Measurements from ENCODE around the gene CYP19A1. TPM values are rescaled to one million over a fixed set of nuclear protein-coding genes. Genes with fewer than 3 reads are reported as not detected.

Gene CYP19A1
- total RNA-seq, 1 donor from 2014 or later: 0.49 TPM

DNA sequence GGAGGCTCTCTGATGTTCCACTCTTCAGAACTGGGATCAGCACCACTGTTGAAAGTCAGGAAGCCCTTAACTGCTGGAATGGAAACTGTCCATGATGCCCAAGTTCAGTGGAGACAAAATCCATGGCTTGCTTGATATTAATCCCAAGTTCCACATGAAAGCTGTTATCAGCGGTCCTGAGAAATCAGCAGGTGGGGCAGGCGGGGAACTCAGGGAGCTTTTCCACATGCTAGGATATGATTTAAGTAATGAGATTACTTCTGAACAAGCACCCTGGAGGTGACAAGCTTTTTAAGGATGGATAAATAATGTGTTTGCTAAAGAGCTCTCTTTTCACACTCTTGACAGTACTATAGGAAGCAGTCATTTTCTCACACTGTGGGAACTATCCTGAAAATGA, 82.9 kb downstream of the CYP19A1 start:
- no peak for DNase-seq

DNA sequence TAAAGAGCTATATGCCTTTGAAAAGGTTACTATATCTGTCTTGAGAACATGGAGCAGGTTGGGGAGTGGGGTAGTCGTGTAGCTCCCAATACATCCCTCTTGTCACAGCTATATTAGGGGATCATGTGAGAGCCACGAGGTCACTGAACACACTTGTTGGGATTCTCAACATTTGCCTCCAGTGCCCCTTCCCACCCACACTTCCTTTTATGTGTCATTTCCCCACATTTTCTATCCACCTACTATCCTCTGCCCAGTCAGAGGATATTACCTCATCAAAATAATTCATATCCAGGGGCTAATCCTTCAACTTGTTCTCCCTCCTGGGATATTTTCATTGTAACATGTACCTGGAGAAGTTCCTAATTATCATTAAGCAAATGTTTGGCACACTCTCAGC, 85.0 kb downstream of the CYP19A1 start:
- DNase-seq: no peak

DNA sequence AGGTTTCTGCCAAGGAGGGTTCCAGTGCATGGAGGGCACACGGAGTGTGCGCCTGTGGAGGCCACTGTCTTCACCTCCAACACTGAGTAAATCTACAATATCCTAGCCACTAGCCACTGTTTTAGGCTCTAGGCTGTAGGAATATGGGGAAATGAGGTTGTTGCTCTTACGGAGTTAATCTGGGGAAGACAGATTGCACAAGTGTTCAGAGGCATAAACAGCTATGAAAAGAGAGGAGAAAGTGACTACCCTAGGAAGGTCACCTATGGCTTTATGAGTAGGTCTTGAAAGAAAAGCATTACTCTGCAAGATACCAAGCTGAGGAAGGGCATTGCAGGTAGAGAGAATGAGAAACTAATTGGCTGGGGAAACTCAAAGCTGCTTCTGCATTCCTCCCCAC, 85.7 kb downstream of the CYP19A1 start:
- no peak for DNase-seq

DNA sequence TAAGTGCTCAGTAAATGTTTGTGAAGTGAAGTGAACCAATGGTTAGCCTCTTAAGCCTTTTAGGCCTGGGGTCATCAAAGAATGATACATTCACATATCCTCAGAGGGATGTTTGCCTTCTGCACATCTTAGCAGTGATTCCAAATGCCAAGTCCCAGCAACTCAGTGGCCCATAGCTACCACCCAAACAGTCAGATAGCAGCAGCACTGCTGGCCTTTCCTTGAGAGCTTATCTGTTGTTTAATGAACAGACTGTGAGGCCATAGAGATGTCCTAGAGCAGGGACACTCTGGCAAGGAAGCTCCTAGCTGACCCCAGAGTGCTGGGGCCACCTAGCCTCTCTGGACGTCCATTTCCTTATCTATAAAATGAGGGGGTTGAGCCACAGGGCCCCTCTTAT, 86.8 kb downstream of the CYP19A1 start:
- no peak for DNase-seq

DNA sequence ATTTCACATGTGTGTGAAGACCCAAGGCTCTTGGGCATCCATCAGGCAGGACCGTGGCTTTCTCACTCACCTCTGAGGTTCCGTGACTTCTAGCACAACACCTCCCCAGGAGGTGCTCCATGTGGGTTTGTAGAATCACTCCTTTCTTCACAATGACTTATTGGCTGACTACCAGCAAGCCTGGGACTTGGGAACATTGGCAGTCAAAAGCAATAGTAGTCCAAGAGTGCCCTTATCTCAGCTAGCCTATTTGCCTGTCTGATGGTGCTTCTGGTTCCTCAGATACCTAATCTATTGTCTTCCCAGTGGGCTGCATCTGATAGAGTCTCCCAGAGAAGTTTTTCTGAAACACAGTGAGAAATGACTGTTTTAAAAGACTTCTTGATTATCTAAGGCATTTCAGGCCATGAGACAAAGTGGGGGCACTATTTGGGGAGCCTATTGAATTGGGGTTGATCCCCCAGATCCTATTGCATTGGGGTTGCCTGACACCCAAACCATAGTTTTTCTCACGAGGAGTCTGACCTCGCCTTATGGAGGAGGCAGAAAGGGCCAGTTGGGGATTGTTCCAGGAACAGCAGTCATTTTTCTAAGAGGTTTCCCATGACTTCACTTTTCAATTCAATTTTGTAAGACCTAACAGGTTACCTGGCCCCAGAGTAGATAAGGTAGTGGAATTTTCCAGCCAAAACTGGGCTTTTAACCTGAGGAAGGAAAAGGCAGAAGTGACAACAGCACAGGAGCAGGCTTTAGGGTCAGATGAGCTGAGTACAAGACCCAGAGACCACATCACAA, 88.0 kb downstream of the CYP19A1 start:
- DNase-seq: no peak

DNA sequence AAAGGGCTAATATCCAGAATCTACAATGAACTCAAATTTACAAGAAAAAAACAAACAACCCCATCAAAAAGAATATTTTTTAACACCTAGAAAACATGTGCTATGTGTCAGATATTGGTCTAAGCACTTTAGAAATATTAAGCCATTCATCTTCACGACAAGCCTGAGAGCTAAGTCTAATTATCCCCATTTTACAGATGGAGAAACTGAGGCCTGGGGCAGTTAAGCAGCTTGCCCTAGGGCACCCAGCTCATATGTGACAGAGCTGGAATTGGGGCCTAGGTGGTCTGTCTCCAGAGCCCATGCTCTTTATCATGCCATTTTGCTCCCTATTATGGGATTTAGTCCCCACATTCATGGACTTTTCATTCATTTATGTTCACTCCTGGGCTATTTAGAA, 92.8 kb downstream of the CYP19A1 start:
- DNase-seq: no peak

DNA sequence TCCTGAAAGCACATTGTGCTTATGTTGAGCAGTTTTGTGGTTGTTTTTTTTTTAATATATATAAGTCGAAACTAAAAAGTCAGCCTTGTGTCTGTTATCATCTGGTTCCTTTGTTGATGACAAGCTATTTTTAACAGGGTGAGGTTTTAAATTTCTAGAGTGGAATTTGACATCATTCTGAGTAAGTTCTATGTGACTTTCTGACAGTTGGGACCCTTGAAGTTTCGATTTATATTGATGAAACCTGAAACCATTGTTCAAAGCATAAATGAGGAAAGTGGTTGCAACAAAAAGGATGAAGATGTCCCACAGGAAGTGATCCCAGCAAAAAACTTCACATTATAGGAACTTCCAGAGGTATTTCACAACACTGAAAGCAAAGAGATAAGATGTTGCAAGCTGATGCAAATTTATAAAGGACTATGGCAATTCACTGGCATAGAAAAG, 94.0 kb downstream of the CYP19A1 start:
- no peak for DNase-seq

DNA sequence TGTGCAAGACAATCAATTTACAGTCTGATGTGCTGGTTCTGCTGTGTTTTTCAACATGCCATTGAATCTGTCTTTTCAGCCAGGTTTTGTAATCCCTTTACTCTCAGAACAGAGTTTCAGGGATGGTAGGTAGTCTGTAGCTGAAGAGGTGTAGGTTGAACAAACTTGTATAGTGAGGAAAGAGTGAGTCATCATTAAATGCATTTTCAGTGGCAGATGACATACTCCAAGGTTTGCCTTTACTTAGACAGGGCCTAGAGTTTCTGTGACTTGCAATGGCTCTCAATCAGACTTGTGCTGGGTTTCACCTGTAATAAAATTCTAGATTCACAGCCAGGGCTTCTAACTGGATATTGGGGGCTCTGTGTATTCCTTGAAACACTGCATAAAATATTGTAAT, 94.6 kb downstream of the CYP19A1 start:
- DNase-seq: no peak

DNA sequence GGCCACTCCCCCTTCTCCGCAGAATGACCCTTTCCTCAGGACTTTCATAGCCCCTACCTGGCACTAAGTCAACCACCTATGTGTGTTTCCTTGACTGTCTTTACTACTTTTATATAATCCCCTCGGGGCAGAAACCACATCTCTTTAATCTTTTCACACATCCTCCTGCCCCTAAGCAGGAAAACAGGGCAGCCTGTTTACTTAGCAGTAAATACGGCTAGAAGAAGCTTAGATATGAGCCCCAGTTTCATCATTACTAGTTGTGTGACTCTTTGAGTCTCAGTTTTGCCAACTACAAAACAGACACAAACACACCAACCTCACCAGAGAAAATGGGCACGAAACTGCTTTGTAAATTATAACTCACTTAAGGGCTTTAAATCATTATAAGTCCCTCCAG, 98.3 kb downstream of the CYP19A1 start:
- no peak for DNase-seq

DNA sequence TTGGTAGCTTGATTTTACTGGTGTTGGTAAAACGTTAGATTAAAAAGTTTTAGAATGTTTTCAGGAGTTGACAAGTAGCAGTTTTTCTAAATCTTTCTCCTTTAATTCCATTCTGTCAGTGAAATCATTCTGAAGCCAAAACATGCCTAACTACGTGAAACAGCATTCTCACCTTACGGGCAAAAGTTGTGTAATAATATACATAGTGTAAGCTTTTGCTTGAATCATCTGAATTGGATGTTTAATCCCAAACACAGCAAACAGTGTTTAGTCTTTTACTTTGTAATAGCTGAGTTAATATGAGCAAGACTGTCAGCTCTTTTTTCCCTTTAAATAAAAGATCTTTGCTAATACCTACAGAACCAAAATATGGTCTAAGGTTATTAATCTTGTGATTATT, 100.6 kb downstream of the CYP19A1 start:
- no peak for DNase-seq

DNA sequence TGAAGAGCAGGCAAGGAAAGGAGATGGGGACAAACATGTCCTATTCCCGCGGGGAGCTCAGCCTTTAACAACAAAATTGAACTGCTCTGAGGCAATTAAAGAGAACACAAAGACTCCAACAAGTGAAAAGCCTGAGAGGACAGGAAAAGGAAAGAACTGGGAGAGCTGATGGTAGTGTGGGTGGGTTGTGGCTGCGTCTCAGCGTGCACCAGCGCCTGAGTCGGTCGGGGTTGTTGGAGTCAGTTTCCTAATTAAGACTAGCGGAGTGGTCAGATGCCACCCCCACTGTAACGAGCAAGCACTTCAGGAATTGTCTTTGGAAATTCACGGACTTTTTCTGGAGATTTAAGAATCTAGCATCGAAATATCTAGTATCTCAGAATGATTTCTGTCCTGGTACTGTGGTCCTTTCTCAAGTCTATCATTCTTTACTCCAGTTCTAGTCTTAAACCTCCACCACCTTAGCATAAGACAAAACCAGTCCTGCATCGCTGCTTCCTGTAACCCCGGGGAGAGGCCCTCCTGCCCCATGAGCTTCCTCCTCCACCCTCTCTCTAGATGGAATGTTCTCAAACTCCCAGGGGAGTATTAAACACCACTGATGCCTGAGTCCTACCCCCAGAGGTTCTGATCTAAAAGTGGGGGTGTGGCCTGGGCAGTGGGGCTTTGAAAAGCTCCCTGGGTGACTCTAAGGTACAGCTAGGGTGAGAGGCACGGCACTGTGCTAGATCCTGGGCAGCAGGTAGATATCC, 104.0 kb downstream of the CYP19A1 start:
- no peak for DNase-seq

DNA sequence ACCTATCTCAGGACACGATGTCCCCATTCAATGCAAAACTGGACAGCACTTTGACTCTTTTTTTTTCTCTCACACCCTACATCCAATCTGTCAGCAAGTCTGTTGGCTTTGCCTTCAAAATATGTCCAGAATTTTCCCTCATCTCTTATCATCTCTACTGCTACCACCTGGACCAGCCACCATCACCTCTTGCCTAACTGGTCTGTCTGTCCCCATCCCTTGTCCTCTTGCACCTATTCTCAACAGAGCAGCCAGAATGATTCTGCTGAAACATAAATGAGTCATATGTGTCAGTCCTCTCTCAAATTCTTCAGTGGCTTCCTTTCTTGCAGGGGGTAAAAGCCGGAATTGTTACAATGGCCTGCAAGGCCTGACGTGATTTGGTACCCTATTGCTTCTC, 105.8 kb downstream of the CYP19A1 start:
- DNase-seq: no peak

DNA sequence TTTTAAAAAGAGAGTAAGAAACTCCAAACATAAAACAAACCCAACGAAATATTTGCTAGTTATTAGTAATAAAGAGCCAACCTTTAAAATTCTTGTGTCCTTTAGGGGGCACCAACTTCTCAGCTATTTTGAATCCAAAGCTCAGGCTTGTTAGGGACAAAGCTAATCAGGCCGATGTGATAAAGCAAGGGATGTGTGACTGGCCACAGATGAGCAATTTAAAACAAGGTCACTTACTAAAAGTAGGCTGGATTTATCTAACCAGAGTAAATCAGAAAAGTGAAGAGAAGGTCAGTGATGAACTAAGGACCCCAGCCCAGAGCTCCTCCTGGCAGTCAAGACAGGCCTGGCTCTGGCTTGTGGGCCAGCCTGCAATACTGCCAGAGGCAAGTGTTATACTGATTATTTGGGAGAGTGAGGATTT, 108.5 kb downstream of the CYP19A1 start:
- DNase-seq: no peak

DNA sequence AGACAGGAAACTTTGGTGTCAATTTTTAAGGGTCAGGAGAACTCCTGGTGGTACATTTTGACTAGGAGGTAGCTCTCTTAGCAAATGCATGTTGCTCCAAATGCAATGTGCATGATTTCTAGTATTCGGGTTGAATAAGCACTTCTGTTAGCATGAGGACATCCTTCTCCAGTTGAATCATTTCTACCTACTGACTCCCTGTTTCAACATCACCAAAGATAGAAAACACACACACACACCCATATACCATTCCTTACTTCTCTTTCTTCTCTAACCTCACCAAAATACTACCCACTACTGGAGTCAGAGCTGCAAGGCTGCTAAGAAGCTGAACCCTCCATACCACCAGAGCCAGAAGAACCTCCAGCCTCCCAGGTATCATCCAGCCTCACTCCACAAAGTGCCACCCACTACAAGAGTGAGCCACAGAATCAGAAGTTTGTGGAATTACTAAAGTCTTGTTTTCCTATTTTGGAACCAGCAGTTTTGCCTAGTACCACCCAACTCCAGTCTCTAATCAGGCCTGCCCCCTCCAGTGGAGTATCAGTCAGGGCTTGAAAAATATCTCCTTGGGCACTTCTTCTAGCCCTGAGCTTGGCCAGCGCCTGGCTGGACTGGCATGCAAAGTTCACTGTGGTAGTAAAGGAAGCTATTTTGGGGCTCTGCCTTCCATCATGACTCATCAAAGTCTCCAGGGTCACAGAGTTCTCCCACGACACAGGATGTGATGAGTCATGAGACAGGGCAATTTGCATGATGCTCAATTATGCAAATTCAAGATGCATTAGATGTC, 110.3 kb downstream of the CYP19A1 start:
- no peak for DNase-seq

DNA sequence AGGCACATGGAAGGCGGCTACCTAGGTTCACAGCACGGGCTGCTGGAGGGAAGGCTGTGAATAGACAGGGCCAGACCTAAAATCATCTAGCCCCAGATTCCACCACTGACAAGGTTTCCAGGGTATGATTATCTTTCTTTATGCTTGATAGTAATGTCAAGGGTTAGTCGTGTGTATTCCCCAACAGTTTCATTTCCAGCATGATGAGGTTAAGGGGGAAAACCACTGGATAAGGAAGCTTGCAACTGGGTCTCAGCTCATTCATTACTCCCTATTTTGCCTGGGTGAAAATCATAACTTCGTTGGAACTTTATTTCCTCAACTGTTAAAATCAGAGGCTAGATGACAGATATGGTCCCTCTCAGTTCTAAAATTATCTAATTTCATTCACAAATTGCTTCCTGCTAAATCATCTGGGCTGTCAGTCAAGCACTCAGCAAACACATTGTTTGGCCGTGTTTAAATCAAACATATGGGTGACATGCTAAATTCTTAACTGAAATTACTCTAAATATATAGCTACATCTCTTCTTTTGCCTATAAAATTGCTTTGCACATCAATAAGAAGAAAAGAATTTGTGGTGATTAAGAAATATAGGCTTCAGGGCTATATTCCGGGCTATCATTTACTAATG, 111.7 kb downstream of the CYP19A1 start:
- peak; percentile 53 for DNase-seq

DNA sequence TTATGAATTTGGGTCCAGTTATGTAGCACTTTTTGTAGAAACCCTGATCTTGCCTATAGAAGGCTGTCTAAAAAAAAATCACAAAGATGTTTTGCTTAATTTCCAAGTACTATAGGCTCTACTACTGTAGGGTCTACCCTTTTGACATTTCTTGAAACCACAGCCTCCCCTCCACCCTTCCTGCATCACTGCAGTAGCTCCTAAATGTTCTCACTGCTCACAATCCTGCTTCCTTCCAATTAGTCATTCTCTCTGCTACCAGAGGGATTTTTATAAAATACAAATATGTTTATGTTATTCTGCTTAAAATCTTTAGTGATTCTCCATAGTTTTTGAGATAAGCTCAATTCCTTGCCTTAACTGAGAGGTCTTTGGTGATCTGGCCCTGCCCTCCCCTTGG, 114.0 kb downstream of the CYP19A1 start:
- DNase-seq: no peak

DNA sequence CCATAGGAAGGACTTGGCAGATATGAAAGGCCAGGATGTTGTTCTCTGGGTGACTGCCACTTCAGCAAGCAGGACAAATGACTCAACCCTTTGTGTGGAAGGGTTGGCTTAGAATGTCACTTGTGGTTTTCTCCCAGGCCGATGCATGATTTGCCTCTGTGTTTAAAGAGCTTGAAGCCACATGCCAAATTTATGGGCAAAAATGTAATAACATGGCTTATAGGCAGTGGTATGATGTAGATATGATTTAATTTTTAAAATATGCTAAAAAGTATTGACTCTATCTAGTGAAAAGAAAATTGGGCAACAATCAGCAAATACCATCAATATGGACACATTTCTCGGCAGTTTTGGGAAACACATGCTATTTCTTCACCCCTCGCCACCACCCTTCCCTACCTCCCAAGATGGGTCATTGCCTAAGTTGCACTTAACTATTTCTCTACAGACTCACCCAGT, 114.6 kb downstream of the CYP19A1 start:
- no peak for DNase-seq

DNA sequence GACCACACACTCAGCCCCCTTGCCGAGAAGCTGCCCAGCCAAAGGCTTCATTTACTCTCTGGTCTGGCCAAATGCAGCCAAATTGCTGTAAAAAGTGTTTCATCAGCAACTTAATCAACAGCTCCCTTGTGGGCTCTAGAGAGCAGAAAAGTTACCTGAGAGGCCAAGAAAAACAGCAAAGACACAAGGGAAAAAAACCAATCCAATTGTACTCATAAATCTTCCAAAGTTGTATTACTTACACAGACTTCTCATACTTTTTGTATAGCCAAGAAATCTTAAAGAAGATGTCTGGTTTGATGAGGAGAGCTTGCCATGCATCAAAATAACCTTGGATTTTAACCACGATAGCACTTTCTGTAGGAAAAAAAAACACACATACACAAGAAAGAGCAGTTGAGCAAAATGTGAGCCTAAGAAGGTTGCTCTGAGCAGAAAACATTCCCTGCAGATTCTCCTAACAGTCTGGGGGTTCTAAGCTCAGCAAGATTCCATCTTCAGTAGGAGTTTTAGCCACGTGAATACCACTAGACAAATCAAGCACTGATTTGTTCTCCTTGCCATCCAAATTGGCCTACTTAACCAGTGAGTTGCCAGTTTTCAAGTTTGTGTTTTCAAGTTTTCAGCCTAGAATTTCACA, 120.0 kb downstream of the CYP19A1 start:
- DNase-seq: no peak

DNA sequence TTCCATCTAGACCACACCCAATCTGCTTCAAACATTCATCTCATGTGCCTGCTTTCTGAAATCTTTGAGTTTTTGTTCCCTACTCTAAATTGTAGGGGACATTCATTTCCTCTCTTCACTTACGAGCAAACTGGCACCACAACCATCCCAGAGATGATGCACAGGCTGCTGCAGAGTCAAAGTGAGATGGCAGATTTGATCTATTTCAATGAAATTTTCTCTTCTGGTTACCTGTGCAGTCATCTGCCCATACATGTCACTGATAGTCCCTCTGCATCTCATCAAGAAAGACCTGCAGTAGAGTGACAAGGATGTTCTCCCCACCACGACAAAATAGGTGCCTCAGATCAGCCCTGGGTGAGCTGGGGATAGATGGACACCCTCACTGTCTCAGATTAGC, 125.5 kb downstream of the CYP19A1 start:
- DNase-seq: no peak

DNA sequence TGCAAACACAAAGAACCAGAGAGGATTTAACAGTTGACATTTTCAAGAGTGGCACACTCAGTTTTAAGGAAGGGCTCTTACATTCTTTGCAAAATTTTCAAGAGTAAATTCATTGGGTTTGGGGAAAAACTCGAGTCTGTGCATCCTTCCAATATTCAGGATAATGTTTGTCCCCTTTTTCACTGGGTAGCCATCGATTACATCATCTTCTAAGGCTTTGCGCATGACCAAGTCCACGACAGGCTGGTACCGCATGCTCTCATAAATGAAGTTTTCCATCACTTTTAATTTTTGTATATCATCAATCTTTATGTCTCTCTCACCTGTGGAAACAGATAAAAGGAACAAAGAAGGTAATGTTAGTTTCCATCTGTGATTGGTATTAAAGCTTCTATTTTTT, 126.2 kb downstream of the CYP19A1 start:
- no peak for DNase-seq

DNA sequence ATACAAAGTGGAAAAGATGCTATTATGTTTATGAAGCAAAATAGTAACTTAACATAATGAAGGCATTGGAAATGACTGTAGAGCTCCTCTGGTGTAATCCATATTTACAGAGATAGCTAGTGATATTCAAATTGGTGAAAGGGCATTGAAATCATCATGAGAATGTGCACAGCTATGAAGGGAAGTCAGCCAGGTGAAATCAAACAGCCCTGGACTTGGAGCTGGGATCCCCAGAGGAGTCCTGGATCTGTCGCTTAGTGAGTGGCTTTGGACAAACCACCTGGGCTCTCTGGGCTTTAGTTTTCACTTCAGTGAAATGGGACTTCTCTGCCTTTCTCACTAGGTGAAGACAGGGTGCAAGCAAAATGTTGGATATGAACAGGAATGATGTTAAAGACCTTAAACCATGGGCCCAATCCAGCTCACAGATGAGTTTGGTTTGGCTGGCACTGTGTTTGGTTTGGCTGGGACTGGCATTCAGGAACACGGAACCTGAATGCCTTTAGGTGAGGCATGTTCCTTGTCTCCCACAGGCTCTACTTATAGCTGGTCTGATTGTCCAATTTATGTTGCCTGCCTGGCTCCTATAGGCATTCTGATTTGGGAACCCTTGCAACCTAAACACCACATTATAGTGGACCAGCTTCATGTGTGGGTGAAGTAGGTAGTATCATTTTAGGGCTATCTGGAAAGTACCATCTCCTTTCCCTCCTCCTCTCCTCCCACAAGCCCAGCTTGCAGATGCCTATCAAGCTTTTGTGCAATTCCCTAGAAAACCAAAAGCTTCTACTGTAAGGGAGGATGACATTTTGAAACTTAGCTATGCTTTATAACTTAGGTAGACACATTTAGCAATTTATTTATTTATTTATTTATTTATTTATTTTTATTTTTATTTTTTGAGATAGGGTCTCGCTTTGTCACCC, 133.1 kb downstream of the CYP19A1 start:
- DNase-seq: no peak

Data from skin of body (tissue), 2 donors.